HepG2 (cell line): ENCODE results near the gene LHX3. TPM values are rescaled to one million over a fixed set of nuclear protein-coding genes. Genes with fewer than 3 reads are reported as not detected.

Source experiments
- ATAC-seq: fragments of 200-7000 bp; cut with Tn5 transposase; 3 replicates; pipeline ENCODE4 v1.9.1; 2020; ENCODE audit warnings: mild to moderate bottlenecking, moderate library complexity
- BruUV-seq: library from RNA; stranded (reverse); fragments of 400-500 nt; replicated peaks from 2 replicates; lab custom pipeline; 2021; lab: Mats Ljungman, UMichigan
- CTCF ChIA-PET: fragments of 300-600 bp; formaldehyde crosslinking; extraction: SDS; loops from one replicate; lab custom pipeline; 2021; ENCODE audit warnings: low total read pairs, inconsistent platforms, low intra/inter-chr PET ratio; lab: Yijun Ruan, JAX
- POLR2A ChIA-PET: fragments of 350-600 bp; sonication (Branson Sonifier 250); formaldehyde crosslinking; loops from one replicate; lab custom pipeline; 2020; ENCODE audit warnings: antibody characterized with exemption, inconsistent platforms; lab: Yijun Ruan, JAX
- DNase-seq: peaks from one replicate; pipeline ENCODE4 v3.0.0-alpha.2; 2015; ENCODE audit warnings: low spot score
- FAIRE-seq: peaks from 3 replicates; lab custom pipeline; 2011; peaks lifted over from hg19 to GRCh38; lab: Jason Lieb, UNC
- H2AFZ ChIP-seq: one replicate; pipeline ENCODE4 v1.6.1; 2011; ENCODE audit warnings: low read length, inconsistent platforms
- H3K27ac ChIP-seq: fragments of 300-600 bp; 3 replicates; pipeline ENCODE4 v1.8.0; 2011; ENCODE audit warnings: mixed run types, mild to moderate bottlenecking, mixed read lengths, low read length, inconsistent platforms; ENCODE audit not compliant: insufficient read depth; ENCODE audit errors: extremely low read length
- H3K27me3 ChIP-seq, 2 experiments: fragments of 200-600 bp in 1 of 2; 2 replicates in 1 of 2; 3 replicates in 1 of 2; pipeline versions ENCODE4 v1.6.0 to v1.8.0; 2011; ENCODE audit warnings: low read length in 2 of 2, mild to moderate bottlenecking in 2 of 2, moderate library complexity in 2 of 2, inconsistent platforms in 1 of 2; ENCODE audit not compliant: insufficient read depth in 2 of 2, control insufficient read depth in 1 of 2
- H3K36me3 ChIP-seq, 2 experiments: fragments of 200-600 bp in 1 of 2; replicated peaks in 1 of 2; 2 replicates in 1 of 2; 3 replicates in 1 of 2; pipeline versions ENCODE4 v1.5.1 to v1.8.0; 2011; ENCODE audit warnings: low read length in 2 of 2, inconsistent platforms in 1 of 2; ENCODE audit not compliant: insufficient read depth in 2 of 2, control insufficient read depth in 1 of 2
- H3K4me1 ChIP-seq: 2 replicates; pipeline ENCODE4 v1.5.1; 2012; ENCODE audit warnings: low read length, inconsistent platforms; ENCODE audit not compliant: insufficient read depth
- H3K4me2 ChIP-seq: 2 replicates; pipeline ENCODE4 v1.6.0; 2011; ENCODE audit warnings: low read depth, low read length, inconsistent platforms
- H3K4me3 ChIP-seq, 3 experiments: fragments of 200-600 bp in 1 of 3; sonication (generic), shearing (Covaris generic) in 1 of 3; replicated peaks in 1 of 3; 2 replicates each; pipeline ENCODE4 v1.5.1; 2011 to 2016; ENCODE audit warnings: low read length in 3 of 3, inconsistent platforms in 2 of 3, low read depth in 2 of 3, mild to moderate bottlenecking in 2 of 3, control low read depth in 1 of 3, mixed read lengths in 1 of 3; ENCODE audit not compliant: insufficient read depth in 1 of 3
- H3K79me2 ChIP-seq: one replicate; pipeline ENCODE4 v1.6.1; 2011; ENCODE audit warnings: low read length, inconsistent platforms; ENCODE audit not compliant: insufficient read depth
- H3K9ac ChIP-seq: 2 replicates; pipeline ENCODE4 v1.6.0; 2011; ENCODE audit warnings: mild to moderate bottlenecking, low read depth, low read length, inconsistent platforms; ENCODE audit not compliant: insufficient read depth
- H3K9me3 ChIP-seq: 2 replicates; pipeline ENCODE4 v1.5.1; 2012; ENCODE audit warnings: mild to moderate bottlenecking, low read length
- H4K20me1 ChIP-seq: 2 replicates; pipeline ENCODE4 v1.6.0; 2011; ENCODE audit warnings: inconsistent platforms, mild to moderate bottlenecking, low read length, moderate library complexity; ENCODE audit not compliant: insufficient read depth
- CC2D1A ChIP-seq: sonication (generic); formaldehyde crosslinking; IDR thresholded peaks from 2 replicates; pipeline ENCODE4 v1.8.1; 2023; ENCODE audit warnings: mild to moderate bottlenecking, missing genetic modification reagents
- LCORL ChIP-seq, 2 experiments: fragments of 450-650 bp in 1 of 2; sonication (generic) in 1 of 2; formaldehyde crosslinking in 1 of 2; IDR thresholded peaks; 2 replicates each; pipeline versions ENCODE4 v1.5.0 to v1.6.1; 2017 to 2020; ENCODE audit warnings: antibody characterized with exemption in 1 of 2, missing genetic modification reagents in 1 of 2
- MED13 ChIP-seq: sonication (generic); formaldehyde crosslinking; IDR thresholded peaks from 2 replicates; pipeline ENCODE4 v1.5.0; 2020; ENCODE audit warnings: missing genetic modification reagents
- NR3C1 ChIP-seq: sonication (generic); formaldehyde crosslinking; IDR thresholded peaks from 2 replicates; pipeline ENCODE4 v1.4.0; 2020; ENCODE audit warnings: missing genetic modification reagents
- SIX1 ChIP-seq: sonication (generic); formaldehyde crosslinking; IDR thresholded peaks from 2 replicates; pipeline ENCODE4 v1.4.0; 2020; ENCODE audit warnings: missing genetic modification reagents, borderline replicate concordance
- ZNF317 ChIP-seq: sonication (generic); formaldehyde crosslinking; IDR thresholded peaks from 2 replicates; pipeline ENCODE4 v1.5.0; 2020; ENCODE audit warnings: mild to moderate bottlenecking, missing genetic modification reagents
- ZNF337 ChIP-seq: sonication (generic); formaldehyde crosslinking; IDR thresholded peaks from 2 replicates; pipeline ENCODE4 v1.5.1; 2020; ENCODE audit warnings: missing genetic modification reagents, low read depth, mild to moderate bottlenecking, borderline replicate concordance
- ZNF572 ChIP-seq: sonication (generic); formaldehyde crosslinking; IDR thresholded peaks from 2 replicates; pipeline ENCODE4 v1.5.1; 2020; ENCODE audit warnings: mild to moderate bottlenecking, missing genetic modification reagents
- ZNF660 ChIP-seq: sonication (generic); formaldehyde crosslinking; IDR thresholded peaks from 2 replicates; pipeline ENCODE4 v1.5.1; 2020; ENCODE audit warnings: mild to moderate bottlenecking, low read depth, missing genetic modification reagents, borderline replicate concordance
- ZNF782 ChIP-seq: sonication (generic); formaldehyde crosslinking; IDR thresholded peaks from 2 replicates; pipeline ENCODE4 v1.4.0; 2020; ENCODE audit warnings: missing genetic modification reagents, mild to moderate bottlenecking, borderline replicate concordance
- WGBS: methylation state at CpG from one replicate; pipeline ENCODE4 v1.1.6; 2017; ENCODE audit warnings: low lambda C conversion rate; 5-methylcytosine and 5-hydroxymethylcytosine counted together
- in situ Hi-C: cut with HindIII; loops from 2 replicates; pipeline ENCODE4 v1.10.0; 2017; ENCODE audit warnings: low pct_unique_long_range_greater_than_20kb; ENCODE audit not compliant: extremely low pct_ligation_motif_present
- intact Hi-C: fragments of 100-400 bp; cut with micrococcal nuclease; formaldehyde crosslinking; loops from one replicate; pipeline ENCODE4 v1.10.0; 2022; ENCODE audit not compliant: unreplicated experiment
- polyA plus RNA-seq, 8 experiments: library from polyadenylated mRNA; depleted of rRNA in 3 of 8; stranded (reverse) in 7 of 8; unstranded in 1 of 8; fragments of >200 nt; fragmentation: Illumina TruSeq in 4 of 8; extraction: Trizol in 4 of 8; gene quantifications; 2 replicates each; pipeline versions ENCODE4 v1.2.1 to v1.2.3, GENCODE V29; 2011 to 2016; ENCODE audit warnings: low read depth in 4 of 8, missing spikeins in 1 of 8, mixed read lengths in 1 of 8; ENCODE audit not compliant: insufficient read depth in 1 of 8
- total RNA-seq, 5 experiments: library from RNA; depleted of rRNA; stranded (reverse); fragments of >200 nt; fragmentation: Illumina TruSeq; extraction: Trizol; gene quantifications; 2 replicates each; pipeline ENCODE4 v1.2.3, GENCODE V29; 2016; ENCODE audit warnings: low read depth in 1 of 5
- TF ChIP-seq, protein P1 (sequence below): sonication (generic); formaldehyde crosslinking; IDR thresholded peaks from 2 replicates; pipeline ENCODE4 v1.5.0; 2020; ENCODE audit warnings: mild to moderate bottlenecking, missing genetic modification reagents, borderline replicate concordance
- TF ChIP-seq, protein P2 (sequence below): sonication (generic); formaldehyde crosslinking; IDR thresholded peaks from 2 replicates; pipeline ENCODE4 v1.4.0; 2020; ENCODE audit warnings: missing genetic modification reagents

LHX3 gene
- total and polyA plus RNA-seq, 2 of the 13 experiments (the other 11 are each of a cell fraction or from before 2014, with no cell fraction given) = not detected

DNA sequence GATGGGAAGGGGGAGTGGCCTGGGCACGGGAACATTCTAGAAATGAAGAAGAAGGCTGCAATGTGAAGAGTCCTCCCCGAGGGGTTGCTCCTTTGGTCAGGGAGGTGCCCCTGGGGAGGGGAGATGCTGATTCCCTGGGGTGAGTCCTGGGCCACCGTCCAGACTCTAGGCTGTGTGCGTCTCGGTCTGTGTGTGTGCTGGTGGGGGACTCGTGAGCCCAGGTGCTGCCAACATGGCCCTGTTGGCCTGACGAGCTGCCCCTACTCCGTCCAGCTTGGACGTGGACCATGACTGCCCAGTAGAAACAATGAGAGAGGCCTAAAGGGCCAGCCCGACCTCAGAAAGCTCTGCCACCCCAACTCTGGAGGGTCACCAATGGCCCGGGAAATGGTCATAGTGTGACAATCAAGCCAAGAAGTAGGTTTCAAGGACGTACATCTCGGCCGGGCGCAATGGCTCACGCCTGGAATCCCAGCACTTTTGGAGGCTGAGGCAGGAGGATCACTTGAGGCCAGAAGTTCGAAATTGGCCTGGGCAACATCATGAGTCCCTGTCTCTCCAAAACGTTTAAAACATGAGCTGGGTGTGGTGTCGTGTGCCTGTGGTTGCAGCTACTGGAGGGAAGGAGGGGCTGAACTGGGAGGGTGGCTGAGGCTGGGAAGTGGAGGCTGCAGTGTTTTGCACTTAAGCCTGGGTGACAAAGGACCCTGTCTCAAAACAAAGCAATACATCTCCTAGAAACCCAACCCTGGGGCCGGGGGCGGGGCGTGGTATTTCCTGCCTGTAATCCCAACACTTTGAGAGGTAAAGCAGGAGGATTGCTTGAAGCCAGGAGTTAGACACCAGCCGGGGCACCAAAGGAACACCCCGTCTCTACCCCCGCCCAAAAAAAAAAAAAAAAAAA, 17.0 kb downstream of the LHX3 start (continued):
- TF ChIP-seq, protein P1, sequence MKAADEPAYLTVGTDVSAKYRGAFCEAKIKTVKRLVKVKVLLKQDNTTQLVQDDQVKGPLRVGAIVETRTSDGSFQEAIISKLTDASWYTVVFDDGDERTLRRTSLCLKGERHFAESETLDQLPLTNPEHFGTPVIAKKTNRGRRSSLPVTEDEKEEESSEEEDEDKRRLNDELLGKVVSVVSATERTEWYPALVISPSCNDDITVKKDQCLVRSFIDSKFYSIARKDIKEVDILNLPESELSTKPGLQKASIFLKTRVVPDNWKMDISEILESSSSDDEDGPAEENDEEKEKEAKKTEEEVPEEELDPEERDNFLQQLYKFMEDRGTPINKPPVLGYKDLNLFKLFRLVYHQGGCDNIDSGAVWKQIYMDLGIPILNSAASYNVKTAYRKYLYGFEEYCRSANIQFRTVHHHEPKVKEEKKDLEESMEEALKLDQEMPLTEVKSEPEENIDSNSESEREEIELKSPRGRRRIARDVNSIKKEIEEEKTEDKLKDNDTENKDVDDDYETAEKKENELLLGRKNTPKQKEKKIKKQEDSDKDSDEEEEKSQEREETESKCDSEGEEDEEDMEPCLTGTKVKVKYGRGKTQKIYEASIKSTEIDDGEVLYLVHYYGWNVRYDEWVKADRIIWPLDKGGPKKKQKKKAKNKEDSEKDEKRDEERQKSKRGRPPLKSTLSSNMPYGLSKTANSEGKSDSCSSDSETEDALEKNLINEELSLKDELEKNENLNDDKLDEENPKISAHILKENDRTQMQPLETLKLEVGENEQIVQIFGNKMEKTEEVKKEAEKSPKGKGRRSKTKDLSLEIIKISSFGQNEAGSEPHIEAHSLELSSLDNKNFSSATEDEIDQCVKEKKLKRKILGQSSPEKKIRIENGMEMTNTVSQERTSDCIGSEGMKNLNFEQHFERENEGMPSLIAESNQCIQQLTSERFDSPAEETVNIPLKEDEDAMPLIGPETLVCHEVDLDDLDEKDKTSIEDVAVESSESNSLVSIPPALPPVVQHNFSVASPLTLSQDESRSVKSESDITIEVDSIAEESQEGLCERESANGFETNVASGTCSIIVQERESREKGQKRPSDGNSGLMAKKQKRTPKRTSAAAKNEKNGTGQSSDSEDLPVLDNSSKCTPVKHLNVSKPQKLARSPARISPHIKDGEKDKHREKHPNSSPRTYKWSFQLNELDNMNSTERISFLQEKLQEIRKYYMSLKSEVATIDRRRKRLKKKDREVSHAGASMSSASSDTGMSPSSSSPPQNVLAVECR = no peak
- TF ChIP-seq SIX1 (CRISPR knock-in tag) (no peak), ZNF572 (no peak)

DNA sequence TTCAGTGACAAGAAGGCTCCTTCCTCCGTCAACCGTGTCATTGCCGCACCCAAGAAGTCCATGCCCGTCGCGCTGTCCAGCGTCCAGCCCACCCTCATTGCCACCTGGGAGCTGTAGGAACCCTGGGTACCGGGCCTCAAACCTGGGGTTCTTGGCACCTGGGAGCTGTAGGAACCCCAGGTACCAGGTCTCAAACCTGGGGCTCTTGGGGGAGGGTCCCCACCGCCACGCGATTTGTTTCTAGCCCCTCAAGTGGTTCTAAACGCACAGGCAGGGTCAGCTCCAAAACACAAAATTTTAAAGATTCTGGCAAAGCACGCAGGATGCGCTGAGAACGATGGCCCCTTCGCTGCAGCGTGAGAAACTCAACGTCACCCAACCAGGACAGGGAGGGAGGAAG, 17.7 kb downstream of the LHX3 start:
- no peak overlapping the region for H3K27ac ChIP-seq
- ChIA-PET POLR2A (no interaction called here), CTCF (no interaction called here)
- no peak overlapping the region for H3K4me2 ChIP-seq
- in situ Hi-C loops (no loop called here), intact Hi-C loops (no loop called here)
- WGBS = 68% methylated on average over 14 of the region's 18 CpGs
- H3K27me3 ChIP-seq = peaks cover 9 to 62% of the 10 kb centered on the region in 2 experiments; a peak in 4 of 5 replicates
- ATAC-seq (no peak), FAIRE-seq (no peak), DNase-seq (no peak)
- no peaks in the 10 kb centered on the region for H4K20me1 ChIP-seq
- H3K9ac ChIP-seq = no peak overlapping the region
- no peaks in the 10 kb centered on the region for H3K79me2 ChIP-seq
- H3K36me3 ChIP-seq = no peaks in the 10 kb centered on the region
- no peak overlapping the region for H2AFZ ChIP-seq
- no peaks in the 10 kb centered on the region for H3K4me1 ChIP-seq
- H3K9me3 ChIP-seq = no peaks in the 10 kb centered on the region
- BruUV-seq = no TSS peak
- H3K4me3 ChIP-seq = no peak overlapping the region
- TF ChIP-seq CC2D1A (CRISPR knock-in tag) (no peak), LCORL (IDR thresholded peaks at IDR 0.05) (no peak), LCORL (CRISPR knock-in tag; IDR thresholded peaks at IDR 0.05) (no peak), MED13 (CRISPR knock-in tag) (no peak), ZNF317 (CRISPR knock-in tag) (no peak), ZNF660 (CRISPR knock-in tag) (no peak), ZNF337 (CRISPR knock-in tag) (no peak), NR3C1 (no peak), ZNF782 (CRISPR knock-in tag) (no peak)
- TF ChIP-seq, protein P2, sequence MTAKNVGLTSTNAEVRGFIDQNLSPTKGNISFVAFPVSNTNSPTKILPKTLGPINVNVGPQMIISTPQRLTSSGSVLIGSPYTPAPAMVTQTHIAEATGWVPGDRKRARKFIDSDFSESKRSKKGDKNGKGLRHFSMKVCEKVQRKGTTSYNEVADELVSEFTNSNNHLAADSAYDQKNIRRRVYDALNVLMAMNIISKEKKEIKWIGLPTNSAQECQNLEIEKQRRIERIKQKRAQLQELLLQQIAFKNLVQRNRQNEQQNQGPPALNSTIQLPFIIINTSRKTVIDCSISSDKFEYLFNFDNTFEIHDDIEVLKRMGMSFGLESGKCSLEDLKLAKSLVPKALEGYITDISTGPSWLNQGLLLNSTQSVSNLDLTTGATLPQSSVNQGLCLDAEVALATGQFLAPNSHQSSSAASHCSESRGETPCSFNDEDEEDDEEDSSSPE (CRISPR knock-in tag) = no peak
